Left cardiac atrium (tissue), 4 donors: ENCODE results near the gene IRF2. TPM values are rescaled to one million over a fixed set of nuclear protein-coding genes. Genes with fewer than 3 reads are reported as not detected.
"Not testable (repeated sequence)": the region's sequence is repeated elsewhere in the genome, so short reads cannot be mapped to it uniquely, and the experiment has no call there.

Experiments used
- ATAC-seq, 2 donors: fragments of 200-7000 bp; cut with Tn5 transposase; one replicate each; pipeline ENCODE4 v1.9.1; 2020; ENCODE audit warnings: mild to moderate bottlenecking in 2 of 2, moderate library complexity in 2 of 2
- DNase-seq: peaks from one replicate; pipeline ENCODE4 v3.0.0-alpha.2; 2020
- intact Hi-C, 2 donors: fragments of 100-400 bp; cut with DNase I; formaldehyde crosslinking; loops; one replicate each; pipeline versions ENCODE4 v1.14.1 to v1.15.1; 2022 to 2023
- total RNA-seq, 2 donors: library from RNA; stranded (reverse); fragmentation: NEBNext Ultra II Directional; extraction: Animal tissue kit (Norgen Biotek cat#: 25700); gene quantifications; one replicate each; pipeline ENCODE4 v1.2.1, GENCODE V29; 2021
- donor health status: DM: no; HTN: yes; CAD: no.
- donor health status: DM: no; HTN: yes; CAD: no; lungs with severe emphysema.
- donor health status: DM: yes; HTN: yes; CAD: no.
- donor health status: Dilated cardiomyopathy.

IRF2 gene
- total RNA-seq, 2 donors from 2014 or later: 27.1 to 30.0 TPM

GRCh38 chr4:184346682-184347081, 127.7 kb downstream of the IRF2 start:
- intact Hi-C loops: loop anchor here in 1 of 2 donors (5.0 kb wide), 2 partner anchors 41 to 191 kb away; no protein-coding TSS in a partner anchor
- no peak for ATAC-seq
- DNase-seq: no peak

DNA sequence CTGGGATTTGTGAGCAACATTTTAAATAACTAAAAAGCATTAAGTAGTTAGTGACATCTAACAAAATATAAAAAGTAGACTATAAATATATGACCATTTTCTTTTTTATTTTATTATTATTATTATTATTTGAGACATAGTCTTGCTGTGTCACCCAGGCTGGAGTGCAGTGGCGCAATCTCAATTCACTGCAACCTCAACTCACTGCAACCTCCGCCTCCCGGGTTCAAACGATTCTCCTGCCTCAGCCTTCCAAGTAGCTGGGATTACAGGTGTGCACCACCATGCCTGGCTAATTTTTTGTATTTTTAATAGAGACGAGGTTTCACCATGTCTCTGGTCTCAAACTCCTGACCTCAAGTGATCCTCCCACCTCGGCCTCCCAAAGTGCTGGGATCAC, 128.1 kb downstream of the IRF2 start:
- intact Hi-C loops: loop anchor here in 1 of 2 donors (5.0 kb wide), 2 partner anchors 41 to 191 kb away; no protein-coding TSS in a partner anchor
- not testable (repeated sequence) for DNase-seq

GRCh38 chr4:184345573-184345922, 128.8 kb downstream of the IRF2 start:
- intact Hi-C loops: loop anchor here in 1 of 2 donors (5.0 kb wide), 2 partner anchors 42 to 192 kb away; no protein-coding TSS in a partner anchor
- peak; percentile 39 to 68 for ATAC-seq
- peak; percentile 64 for DNase-seq

More for the DNA sequence above, 128.1 kb downstream of the IRF2 start:
- ATAC-seq: not testable (repeated sequence)

DNA sequence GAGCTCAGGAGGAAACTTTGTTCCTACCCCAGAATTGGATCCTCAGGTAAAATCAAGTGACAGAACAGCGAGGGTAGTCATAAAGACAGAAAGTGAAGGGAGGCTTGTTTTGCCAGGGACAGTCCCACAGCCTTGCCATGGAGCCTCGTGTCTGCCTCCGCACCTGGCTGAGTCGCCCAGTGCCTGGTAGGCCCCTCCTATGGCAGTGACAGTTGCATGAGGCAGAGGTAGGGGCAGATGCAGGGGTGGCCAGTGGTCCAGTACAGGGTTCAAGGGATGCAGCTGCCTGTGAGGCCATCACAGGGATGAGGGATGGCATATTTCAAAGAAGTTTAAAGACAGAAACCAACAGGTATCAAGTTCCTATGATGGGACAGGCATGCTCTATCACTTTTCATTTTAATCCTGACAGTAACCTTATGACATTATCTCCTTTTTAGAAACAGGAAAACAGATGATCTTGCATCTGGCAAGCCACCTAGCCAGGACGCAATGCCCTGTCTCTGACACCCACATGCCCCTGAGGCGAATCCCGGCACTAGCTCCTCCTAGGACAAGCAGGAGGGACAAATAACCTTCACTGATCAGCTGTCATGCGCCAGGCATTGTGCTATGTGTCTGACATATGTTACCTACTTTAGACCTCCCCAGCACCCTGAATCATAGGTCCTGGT, 129.3 kb downstream of the IRF2 start:
- DNase-seq (no peak), ATAC-seq (no peak)
- intact Hi-C loops: loop anchor here in 1 of 2 donors (5.0 kb wide), 2 partner anchors 42 to 192 kb away; no protein-coding TSS in a partner anchor

GRCh38 chr4:184344435-184344834, 129.9 kb downstream of the IRF2 start:
- intact Hi-C loops: no loop called here
- no peak for ATAC-seq
- DNase-seq: no peak

GRCh38 chr4:184343502-184344177, 130.7 kb downstream of the IRF2 start:
- ATAC-seq (peak; percentile 83 to 87), DNase-seq (peak; percentile 76)
- intact Hi-C loops: no loop called here

DNA sequence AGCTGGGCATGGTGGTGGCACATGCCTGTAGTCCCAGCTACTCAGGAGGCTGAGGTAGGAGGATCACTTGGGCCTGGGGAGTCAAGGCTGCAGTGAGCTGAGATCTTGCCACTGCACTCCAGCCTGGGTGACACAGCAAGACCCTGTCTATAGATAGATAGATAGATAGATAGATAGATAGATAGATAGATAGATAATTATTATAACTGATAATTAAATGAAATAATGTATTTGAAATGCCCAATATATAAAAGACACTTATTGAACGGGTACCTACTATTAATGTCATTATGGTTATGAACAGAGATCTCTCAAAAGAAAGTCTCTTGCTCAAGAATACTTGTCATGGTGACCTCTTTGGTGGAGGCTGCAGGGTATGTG, 131.5 kb downstream of the IRF2 start:
- intact Hi-C loops, DNase-seq, ATAC-seq: not testable (repeated sequence)

- ATAC-seq: no peak
- no peak for DNase-seq
- intact Hi-C loops: no loop called here
Measured at GRCh38 chr4:184342167-184342856, 132.0 kb downstream of the IRF2 start.

DNA sequence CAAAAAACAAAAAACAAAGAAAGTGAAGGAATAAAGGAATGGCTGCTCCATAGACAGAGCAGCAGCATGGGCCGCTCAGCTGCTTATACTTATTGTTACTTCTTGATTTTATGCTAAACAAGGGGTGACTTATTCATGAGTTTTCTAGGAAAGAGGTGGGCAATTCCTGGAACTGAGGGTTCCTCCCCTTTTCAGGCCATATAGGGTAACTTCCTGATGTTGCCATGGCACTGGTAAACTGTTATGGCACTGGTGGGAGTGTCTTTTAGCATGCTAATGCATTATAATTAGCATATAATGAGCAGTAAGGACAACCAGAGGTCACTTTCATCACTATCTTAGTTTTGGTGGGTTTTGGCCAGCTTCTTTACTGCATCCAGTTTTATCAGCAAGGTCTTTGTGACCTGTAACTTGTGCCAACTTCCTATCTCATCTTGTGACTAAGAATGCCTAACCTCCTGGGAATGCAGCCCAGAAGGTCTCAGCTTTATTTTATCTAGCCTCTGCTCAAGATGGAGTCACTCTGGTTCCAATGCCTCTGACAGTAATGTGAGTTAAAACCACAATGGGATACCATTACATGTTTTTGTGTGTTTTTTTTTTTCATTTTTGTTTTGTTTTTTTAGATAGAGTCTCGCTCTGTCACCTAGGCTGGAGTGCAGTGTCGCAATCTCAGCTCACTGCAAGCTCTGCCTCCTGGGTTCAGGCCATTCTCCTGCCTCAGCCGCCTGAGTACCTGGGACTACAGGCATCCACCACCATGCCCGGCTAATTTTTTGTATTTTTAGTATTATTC, 134.8 kb downstream of the IRF2 start:
- DNase-seq, intact Hi-C loops: not testable (repeated sequence)
- peak in 1 of 2 donors; percentile 11 for ATAC-seq

- intact Hi-C loops: no loop called here
- DNase-seq (no peak), ATAC-seq (no peak)
Measured at GRCh38 chr4:184337907-184338306, 136.4 kb downstream of the IRF2 start.

Other genes starting within 250 kb of the IRF2 start
- gene CASP3, start 174.9 kb upstream of the IRF2 start, total RNA-seq: 10 to 100 TPM; 10.2 to 12.0 TPM
- gene PRIMPOL, start 175.2 kb upstream of the IRF2 start, total RNA-seq: 10 to 100 TPM in 1 of 2 donors, 1 to 10 TPM in 1; 9.8 to 10.2 TPM